GM19035 (cell line): ENCODE data around the gene PNKP.

Experiments
- ATAC-seq: cut with Tn5 transposase; IDR thresholded peaks from one replicate; pipeline ENCODE4 v1.9.1; 2021; ENCODE audit not compliant: unreplicated experiment

PNKP gene

DNA sequence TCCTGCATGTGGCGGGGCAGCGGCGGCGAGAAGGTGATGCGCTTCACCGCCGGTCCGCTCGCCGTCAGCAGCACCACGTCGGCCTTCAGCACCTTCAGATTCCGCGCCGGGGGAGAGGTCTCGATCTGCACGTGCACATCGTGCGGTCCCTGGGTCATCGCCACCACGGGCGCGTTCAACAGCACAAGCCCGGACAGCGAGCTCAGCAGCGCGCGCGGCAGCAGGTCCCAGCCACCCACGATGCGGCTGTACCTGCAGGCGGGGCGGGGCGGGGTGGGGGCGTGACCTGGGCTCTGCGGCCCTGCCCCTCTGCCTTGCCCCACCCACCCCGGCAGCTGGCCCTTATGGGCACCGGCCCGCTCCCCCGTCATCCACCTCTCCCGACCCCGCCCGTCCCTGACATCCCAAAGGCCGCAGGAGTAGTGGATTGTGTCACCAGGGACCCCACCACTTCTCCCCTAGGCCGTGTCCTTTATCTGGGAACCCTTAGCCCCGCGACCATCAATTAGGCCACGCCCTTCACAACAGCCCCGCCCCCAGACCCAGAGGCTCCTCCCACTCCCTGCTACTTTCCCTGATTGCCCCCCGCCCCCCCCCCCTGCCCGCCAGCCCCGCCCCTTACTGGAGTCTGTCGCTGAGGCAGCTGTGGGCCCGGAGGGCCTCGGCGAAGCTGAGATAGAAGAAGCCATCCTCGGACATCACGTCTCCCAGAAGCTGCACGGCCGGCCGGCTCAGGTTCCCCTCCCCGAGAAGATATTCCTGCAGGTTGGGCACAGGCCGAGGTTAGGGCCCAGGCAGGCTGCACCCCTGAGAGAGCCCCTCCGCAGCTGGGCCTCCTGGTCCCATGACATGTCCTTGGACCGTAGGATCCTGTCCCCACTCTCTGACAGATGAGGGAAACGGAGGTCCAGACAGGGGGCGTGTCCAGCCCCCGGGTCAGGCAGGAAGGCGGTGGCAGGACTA, 23.3 kb upstream of the PNKP start:
- ATAC-seq, result no peak

DNA sequence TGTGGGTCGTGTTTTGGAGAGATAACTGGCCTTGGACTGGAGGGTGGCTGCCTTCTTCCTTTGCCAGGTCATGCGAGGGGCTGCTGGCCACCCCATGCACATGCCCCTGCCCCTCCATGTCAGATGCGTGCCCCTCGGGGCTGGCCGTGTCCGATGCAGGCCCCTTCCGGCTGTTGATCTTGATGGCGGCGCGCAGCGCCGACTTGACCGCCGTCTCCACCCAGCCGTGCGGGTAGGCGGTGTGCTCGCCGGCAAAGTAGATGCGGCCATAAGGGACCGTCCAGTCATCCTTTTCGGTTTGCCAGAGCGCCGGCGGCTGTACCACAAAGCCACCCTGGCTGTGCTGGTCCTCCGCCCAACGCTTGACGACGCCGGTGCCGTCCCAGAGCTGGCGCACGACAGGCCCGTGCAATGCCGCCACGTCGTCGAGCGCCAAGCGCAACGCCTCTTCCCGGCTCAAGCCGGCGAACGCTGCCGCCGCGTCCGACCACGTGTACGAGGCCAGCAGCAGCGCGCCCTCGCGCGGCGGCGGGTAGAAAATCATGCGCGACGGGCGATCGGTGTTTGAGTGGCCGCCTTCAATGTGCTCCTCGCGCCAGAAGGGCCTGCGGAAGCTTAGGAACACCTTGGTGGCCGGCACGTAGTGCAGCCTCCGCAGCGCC, 22.4 kb upstream of the PNKP start:
- ATAC-seq, result no peak

DNA sequence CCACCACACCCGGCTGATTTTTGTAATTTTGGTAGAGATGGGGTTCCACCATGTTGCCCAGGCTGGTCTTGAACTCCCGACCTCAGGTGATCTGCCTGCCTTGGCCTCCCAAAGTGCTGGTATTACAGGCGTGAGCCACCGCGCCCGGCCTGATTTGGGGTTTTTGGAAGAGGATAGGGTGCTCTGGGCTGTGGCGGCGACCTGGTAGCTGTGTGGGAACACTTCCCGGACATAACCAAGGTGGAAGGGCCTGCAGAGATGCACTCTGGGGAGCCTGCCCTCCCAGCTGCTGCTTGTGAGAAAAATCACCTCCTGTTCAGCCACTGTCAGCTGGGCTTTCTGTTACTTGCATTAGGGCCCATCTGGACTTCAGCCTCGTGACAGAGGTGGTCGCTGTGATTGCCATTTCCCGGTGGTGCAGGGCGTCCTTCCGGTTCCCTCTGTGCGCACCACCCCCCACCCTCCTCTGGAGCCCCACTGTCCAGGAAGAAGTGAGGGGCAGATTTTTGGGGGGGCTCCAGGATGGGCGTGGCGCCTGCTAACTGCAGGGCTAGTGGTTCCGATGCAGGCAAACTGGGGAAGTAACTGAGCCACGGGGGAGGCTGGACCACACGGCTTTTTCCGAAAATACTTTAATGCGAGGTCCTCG, 21.8 kb upstream of the PNKP start:
- ATAC-seq, result no peak

DNA sequence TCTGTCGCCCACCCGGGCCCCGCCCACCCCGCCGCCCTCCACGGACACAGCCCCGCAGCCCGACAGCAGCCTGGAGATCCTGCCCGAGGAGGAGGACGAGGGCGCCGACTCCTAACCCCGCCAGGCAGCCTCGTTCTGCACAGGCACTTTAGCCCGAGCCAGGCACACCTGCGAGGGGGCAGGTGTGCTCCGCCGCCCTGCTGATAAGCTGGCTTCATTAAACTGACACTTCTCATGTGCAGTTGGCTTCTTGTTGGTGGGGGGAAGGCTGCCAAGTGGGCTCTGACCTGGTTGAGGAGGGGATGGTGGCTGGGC, 21.1 kb upstream of the PNKP start:
- ATAC-seq, result no peak

DNA sequence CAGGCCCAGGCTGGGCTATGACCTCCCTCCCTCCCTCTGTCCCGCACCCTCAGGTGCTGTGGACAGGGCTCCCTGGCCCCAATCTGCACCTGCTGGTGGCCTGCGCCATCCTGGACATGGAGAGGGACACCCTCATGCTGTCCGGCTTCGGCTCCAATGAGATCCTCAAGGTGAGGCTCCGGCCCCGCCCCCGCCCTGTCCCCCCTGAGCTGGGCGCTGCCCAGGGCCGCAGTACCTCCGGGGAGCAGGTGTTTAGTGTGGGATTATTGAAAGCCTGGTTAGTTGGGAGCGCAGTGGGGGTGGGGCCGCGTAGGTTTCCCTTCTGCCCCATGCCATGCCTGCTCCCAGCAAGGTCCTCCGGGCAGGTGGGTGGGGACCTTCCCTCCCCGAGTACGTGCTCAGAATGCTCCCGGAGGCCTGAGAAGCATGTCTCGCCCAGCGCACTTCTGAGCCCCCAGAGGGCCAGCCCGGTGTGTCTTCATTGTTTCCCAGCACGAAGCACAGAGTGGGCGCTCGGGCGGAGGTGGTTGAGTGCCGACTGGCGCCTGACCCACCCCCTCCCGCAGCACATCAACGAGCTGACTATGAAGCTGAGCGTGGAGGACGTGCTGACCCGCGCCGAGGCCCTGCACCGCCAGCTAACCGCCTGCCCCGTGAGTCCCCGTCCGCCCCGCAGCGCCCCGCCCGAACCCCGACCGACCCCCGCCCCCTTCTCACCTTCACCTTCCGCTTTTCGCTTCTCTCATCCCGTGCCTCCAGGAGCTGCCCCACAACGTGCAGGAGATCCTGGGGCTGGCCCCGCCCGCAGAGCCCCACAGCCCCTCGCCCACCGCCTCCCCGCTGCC, 20.5 kb upstream of the PNKP start:
- ATAC-seq, result no peak

DNA sequence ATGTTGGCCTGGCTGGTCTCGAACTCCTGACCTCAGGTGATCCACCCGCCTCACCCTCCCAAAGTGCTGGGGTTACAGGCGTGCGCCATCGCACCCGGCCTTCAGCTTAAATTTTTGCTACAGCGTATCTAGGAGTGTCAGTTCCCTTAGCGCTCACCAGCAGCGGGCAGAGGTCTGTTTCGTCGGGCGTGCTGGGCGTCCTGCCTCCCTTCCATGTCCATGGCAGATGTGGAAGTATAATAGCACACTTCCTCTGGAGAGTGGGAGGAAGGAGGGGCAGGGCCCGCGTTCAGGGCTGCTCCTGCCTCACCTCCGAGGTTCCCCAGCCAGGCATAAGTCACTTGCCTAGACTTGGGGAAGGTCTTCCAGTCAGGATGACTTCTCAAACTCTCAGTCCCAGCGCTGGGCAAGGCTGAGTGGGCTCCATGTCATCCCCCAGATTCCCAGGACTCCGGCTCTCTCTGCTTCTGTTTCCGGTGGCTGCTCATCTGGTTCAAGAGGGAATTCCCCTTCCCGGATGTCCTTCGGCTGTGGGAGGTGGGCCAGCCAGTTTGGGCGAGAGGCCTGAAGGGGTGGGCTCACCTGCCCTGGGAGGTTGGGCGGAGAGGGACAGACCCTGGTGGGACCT, 19.8 kb upstream of the PNKP start:
- ATAC-seq, result no peak

DNA sequence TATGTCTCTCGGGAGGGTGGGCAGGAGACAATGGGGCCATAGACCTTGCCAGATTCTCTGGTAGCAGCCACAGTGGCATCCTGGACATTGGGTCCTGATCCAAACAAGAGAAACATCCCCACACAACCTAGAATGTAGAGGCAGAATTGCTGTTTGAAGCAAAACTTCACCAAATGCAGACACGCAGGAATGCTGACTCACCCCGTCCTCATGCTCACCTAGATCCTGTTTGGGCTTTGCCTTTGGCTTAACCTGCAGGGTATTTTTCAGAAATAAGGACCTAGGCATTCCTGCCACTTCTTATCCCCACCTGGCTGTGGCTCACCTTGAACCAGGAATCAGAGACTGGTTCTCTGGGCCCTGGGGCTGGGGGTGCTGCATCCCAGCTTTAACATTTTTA, 17.4 kb upstream of the PNKP start:
- no peak for ATAC-seq

DNA sequence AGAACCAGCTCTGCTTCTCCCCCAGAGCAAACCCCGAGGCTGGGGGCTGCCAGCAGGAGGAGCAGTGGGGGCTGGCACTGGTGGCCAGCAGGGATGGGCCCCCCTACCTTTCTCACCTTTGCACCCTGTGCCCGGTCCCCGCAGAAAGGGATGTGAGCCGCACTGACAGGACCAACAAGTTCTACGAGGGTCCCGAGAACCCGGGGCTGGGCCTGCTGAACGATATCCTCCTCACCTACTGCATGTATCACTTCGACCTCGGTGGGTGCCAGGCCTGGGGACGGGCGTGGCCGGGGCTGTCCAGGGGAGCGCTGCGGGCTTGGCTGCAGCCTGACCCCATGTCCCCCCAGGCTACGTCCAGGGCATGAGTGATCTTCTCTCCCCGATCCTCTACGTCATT, 16.7 kb upstream of the PNKP start:
- ATAC-seq, result no peak

DNA sequence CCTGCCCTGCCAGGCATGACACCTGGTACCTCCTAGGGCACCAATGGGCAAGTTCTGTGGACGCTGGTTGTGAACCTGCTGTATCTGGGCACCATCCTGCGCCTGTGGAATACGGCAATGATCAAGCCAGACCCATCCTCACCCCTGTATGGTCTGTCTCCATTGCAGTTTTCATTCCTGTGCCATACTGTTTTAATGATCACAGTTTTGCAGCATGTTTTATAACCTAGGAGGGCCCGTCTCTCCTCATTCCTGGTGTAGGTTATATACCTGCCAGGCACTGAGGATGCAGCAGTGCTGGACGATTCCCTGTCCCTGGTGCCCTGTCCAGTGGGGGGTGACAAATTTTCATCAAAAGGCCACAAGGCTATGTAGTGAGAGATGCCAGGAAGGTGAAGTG, 15.7 kb upstream of the PNKP start:
- no peak for ATAC-seq

DNA sequence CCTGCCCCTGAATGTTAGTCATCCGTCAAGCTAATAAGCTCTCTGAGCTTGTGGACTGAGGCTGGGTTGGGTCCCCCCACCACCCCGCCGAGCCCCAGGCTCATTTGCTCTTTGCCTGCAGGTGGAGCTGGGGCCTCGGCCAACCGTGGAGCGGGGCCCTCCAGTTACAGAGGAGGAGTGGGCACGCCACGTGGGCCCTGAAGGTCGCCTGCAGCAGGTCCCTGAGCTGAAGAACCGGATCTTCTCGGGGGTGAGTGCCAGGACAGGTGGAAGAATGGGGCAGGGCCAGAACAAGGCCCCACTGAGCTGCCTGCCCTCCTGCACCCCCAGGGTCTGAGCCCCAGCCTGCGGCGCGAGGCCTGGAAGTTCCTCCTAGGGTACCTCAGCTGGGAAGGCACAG, 15.3 kb upstream of the PNKP start:
- no peak for ATAC-seq

DNA sequence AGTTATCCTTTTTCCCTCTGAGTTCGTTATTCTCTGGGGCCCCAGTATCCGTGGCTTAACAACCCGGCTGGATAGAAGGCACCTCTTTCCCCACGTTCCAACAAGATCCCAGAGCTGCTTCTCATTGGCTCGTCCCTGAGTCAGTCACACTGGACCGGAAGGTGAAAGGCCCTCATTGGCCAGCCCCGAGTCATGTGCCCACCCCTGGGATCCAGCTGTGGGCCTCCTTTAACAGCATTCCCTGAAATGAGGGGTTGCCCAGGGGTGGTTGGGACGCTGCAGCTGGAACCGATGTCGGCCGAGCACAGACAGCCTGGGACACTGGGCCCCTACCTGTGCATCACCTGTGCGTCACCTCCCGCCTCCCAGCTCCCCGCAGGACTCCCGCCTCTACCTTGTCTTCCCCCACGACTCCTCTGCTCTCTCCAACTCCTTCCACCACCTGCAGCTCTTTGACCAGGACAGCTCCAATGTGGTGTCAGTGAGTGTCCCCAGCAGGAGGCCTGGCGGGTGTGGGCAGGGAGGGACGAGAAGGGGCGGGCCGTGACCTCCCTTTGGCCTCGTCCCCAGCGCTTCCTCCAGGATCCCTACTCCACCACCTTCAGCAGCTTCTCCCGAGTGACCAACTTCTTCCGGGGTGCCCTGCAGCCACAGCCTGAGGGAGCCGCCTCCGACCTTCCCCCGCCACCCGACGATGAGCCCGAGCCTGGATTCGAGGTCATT, 14.5 kb upstream of the PNKP start:
- no peak for ATAC-seq

DNA sequence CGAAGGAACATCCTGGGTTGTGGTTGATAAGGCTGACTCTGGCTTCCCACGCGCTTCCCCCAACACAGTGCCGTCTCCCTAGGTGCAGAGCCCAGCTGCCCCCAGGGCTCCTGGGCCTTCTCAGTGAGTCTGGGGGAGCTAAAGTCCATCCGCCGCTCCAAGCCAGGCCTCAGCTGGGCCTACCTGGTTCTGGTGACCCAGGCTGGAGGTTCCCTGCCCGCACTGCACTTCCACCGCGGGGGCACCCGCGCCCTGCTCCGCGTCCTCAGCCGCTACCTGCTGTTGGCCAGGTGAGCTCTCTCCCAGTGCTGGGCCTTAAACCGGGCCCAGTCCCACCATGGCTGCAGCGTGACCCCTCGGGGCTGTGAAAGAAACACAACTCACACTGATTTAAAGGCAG, 13.8 kb upstream of the PNKP start:
- ATAC-seq, result no peak

DNA sequence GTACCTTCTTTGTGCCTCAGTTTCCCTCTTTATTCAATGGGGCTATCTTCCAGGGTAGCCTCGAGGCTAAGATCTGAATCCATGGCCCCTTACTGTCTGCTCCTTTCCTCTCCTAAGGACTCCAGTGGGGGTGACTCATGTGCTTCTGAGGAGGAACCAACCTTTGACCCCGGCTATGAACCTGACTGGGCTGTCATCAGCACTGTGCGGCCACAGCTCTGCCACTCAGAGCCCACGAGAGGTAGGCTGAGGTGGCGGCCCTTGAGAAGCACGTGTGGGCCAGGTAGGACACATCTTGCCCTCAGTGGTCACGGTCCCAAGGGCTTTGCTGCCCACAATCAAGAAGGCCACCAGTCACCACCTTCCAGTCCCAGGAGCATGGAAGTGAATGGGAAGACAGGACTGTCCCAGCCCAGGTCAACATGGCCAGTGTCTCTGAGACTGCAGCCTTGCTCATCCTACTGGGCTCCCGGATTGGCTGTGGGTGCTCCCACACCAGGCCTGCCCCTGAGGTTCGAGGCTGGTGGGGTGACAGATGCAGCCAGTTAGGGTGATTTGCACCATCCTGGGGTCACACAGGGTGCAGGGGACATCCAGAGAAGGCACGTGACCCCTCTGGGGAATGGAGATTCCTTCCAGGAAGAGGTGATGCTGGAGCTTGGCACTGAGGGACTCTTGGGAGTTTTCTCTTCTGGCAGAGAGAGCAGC, 12.9 kb upstream of the PNKP start:
- no peak for ATAC-seq

DNA sequence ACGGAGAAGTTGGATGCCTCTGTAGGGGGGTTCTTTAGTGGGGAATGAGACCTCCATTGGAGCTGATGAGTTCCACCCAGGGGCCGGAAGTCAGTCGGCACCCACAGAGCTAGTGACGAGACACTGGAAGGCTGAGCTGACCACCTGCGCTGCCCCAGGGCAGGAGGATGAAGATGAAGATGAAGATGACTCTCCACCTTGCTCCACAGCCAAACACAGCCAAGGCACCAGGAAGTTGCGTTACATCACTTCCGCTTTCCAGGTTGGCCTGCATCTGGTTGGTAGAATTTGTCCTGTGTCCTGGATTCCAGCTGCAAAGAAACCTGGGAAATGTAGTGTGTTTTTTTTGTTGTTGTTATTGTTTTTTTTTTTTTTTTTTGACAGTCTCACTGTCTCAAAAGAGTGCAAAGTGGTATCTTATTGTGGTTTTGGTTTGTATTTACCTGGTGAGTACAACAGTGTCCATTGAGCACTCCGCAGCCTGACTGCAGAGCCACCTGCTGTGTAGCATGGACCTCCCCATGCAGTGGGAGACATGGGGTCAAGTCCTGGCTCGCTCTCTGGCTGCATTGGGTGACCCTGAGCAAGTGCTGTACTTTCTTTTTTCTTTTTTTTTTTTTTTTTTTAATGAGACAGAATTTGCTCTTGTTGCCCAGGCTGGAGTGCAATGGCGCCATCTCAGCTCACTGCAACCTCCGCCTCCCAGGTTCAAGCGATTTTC, 12.0 kb upstream of the PNKP start:
- ATAC-seq, result no peak

DNA sequence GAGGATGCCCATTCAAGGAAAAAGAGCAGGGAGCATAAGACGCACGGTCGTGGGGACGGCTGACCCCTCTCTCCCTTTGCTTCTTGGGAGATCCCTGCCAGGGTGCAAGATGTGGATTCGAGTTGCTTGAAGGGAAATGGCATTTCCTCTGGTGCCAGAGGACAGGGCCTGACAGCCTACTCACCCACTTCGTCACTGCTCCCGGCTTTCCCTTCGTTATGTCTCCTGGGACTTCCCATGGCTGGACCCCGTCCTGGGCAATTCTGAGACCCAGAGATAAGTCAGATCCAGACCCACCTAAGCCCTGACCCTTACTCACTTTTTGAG, 11.3 kb upstream of the PNKP start:
- ATAC-seq, result no peak

DNA sequence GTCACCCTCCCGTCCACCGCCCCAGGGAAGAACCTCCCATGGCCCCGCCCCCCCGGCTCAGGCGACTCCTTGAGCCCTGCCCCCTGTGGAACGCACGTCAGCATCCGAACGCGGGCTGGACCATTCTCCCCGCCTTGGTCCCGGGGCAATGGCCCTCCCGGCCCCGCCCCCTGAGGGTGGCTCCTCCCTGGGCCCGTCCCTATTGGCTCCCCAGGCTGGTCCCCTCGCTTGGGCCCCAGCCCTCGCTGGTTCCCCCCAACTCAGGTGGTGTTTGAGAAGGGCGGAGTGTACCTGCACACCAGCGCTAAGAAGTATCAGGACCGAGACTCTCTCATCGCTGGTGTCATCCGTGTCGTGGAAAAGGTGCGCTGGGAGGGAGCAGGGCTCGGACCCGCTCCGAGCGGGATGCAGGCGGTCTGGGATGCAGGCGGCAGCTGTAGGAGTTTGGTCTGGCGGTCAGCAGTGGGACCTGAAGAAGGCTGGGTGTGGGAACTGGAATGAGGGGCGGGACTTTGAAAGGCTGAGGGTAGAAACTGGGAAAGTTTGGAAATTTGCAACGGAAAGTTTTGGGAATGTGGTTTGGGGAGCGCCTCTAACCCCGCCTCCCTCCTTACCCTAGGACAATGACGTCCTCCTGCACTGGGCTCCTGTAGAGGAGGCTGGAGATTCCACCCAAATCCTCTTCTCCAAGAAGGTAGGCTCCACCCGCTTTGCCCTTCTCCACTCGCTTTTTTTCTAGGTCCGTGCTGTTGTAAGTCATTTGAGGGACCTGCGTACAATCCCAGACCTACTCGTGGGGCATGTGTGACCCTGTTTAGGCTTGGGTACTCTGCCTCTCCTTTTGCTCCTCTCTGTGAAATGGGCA, 10.7 kb upstream of the PNKP start:
- peak; percentile 46 for ATAC-seq

DNA sequence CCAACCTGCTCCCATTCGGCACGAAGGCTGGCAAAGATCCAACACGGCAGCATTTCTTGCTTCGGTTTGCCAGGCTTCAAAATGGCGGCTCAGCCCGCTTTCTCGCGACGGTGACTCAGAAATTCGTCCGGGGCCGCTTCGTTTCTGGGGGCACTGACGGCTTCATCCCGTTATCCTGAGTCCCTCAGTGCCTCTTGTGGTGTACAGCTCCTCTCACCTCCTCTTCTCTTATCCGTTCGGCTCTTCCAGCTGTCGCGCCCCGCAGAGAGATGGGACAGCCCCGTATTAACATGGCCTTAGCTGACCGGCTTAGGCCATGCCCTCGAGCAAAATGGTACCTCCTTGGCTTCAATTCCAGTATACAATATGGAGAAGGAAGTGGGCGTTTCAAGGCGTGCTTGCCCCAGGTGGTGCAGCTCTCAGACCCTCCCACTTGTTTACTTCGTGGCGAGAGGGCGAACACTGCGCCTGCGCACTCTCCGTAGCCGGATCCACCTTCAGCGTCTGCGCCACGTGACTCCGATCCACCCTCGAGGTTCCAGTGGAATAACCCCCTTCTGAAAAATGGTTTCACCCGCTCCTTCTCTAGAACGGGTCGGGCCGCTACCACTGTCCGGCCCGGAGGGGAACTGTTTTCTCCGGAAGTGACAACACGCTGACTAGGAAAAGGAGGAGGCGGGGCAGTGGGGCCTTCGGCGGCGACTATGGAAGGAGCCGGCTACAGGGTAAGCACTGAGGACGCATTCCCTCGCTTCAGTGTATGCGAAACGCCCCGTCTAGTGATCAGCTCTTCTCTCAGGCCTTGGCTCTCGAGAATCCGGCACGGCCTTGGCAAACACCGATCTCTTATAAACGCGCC, 9.9 kb upstream of the PNKP start, which contains the start of the genes AKT1S1 and TBC1D17:
TSS of gene AKT1S1 (minus strand) at position 336 of the 859 bp plus-strand sequence. CDS start 4,060 bp downstream, outside the sequence.
TSS of gene TBC1D17 (plus strand) at position 683 of the 859 bp plus-strand sequence. CDS start at position 705, 22 bp downstream.
- ATAC-seq, result peak; percentile 69
